Measurements from ENCODE around the gene GDF7. TPM values are rescaled to one million over a fixed set of nuclear protein-coding genes. Genes with fewer than 3 reads are reported as not detected.

Gene GDF7
- total RNA-seq, 3 donors from 2014 or later (not counting 1 experiment from before 2014, with no cell fraction given), result 0.02 to 0.10 (median 0.05) TPM

- Histone ChIP-seq H3K36me3 (ENCODE audit: control insufficient read depth, insufficient read depth, low read length) (no peaks in the 10 kb centered on the region), H3K27ac (ENCODE audit: low read length) (no peak overlapping the region), H3K9me3 (ENCODE audit: control insufficient read depth, insufficient read depth, low read length) (no peaks in the 10 kb centered on the region), H3K4me3 (ENCODE audit: low read length) (no peak overlapping the region), H3K4me1 (ENCODE audit: control insufficient read depth, insufficient read depth, low read length) (no peaks in the 10 kb centered on the region), H3K27me3 (ENCODE audit: control insufficient read depth, insufficient read depth, low read length) (no peaks in the 10 kb centered on the region)
- WGBS (ENCODE audit: insufficient coverage), result 100% methylated on average over 1 of the region's 1 CpG
- peaks cover 13% of the 10 kb centered on the region for H3K36me3 Mint-ChIP-seq
- H3K27me3 Mint-ChIP-seq (ENCODE audit: low read depth in 2 of 2), result no peaks in the 10 kb centered on the region
- TF ChIP-seq, protein P1, sequence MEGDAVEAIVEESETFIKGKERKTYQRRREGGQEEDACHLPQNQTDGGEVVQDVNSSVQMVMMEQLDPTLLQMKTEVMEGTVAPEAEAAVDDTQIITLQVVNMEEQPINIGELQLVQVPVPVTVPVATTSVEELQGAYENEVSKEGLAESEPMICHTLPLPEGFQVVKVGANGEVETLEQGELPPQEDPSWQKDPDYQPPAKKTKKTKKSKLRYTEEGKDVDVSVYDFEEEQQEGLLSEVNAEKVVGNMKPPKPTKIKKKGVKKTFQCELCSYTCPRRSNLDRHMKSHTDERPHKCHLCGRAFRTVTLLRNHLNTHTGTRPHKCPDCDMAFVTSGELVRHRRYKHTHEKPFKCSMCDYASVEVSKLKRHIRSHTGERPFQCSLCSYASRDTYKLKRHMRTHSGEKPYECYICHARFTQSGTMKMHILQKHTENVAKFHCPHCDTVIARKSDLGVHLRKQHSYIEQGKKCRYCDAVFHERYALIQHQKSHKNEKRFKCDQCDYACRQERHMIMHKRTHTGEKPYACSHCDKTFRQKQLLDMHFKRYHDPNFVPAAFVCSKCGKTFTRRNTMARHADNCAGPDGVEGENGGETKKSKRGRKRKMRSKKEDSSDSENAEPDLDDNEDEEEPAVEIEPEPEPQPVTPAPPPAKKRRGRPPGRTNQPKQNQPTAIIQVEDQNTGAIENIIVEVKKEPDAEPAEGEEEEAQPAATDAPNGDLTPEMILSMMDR (IDR thresholded peaks at IDR 0.05), result no peak
- ATAC-seq (no peak), DNase-seq (no peak)
- H3K27ac Mint-ChIP-seq, result no peak overlapping the region
- peaks cover 6 to 11% of the 10 kb centered on the region in 2 donors for H3K9me3 Mint-ChIP-seq
- no peak overlapping the region for H3K4me3 Mint-ChIP-seq
- intact Hi-C loops (cut with micrococcal nuclease), result no loop called here
- peaks cover 15 to 28% of the 10 kb centered on the region in 2 donors for H3K4me1 Mint-ChIP-seq
Measured at GRCh38 chr2:20717641-20718040, 50.7 kb downstream of the GDF7 start.

DNA sequence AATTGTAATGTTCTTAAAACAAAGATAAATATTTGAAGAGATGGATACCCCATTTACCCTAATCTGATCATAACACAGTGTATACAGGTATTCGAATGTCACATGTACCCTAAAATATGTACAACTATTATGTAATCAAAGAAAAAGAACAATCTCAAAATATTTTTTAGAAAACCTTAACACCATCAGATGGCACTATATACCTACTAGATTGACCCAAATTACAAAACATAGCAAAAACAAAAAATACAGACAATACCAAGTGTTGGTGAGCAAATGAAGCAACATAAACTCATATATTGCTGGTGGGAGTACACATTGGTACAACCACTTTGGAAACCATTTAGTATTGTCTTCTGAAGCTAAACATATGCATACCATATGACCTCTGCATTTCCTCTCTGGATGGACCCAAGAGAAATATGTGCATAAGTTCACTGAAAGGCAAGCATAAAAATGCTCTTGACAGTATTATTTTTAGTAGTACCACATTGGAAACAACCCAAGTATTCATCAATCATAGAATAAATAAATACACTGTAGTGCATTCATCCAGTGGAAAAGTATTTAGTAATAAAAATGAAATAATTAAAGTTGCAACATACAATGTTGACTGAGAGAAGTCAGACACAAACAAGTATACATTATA, 55.8 kb downstream of the GDF7 start:
- DNase-seq (no peak), ATAC-seq (no peak)
- Histone ChIP-seq H3K27me3 (ENCODE audit: control insufficient read depth, insufficient read depth, low read length) (no peaks in the 10 kb centered on the region), H3K27ac (ENCODE audit: low read length) (no peak overlapping the region), H3K4me3 (ENCODE audit: low read length) (no peak overlapping the region), H3K36me3 (ENCODE audit: control insufficient read depth, insufficient read depth, low read length) (no peaks in the 10 kb centered on the region), H3K4me1 (ENCODE audit: control insufficient read depth, insufficient read depth, low read length) (no peaks in the 10 kb centered on the region), H3K9me3 (ENCODE audit: control insufficient read depth, insufficient read depth, low read length) (no peaks in the 10 kb centered on the region)
- H3K27ac Mint-ChIP-seq, result no peak overlapping the region
- WGBS (ENCODE audit: insufficient coverage), result no CpG with 5 or more reads among the region's 1 CpG
- no peaks in the 10 kb centered on the region for H3K27me3 Mint-ChIP-seq (ENCODE audit: low read depth in 2 of 2)
- H3K4me3 Mint-ChIP-seq, result no peak overlapping the region
- TF ChIP-seq, protein P1 (IDR thresholded peaks at IDR 0.05), result no peak
- H3K9me3 Mint-ChIP-seq, result peaks cover 6 to 7% of the 10 kb centered on the region in 2 donors
- intact Hi-C loops (cut with micrococcal nuclease), result no loop called here
- H3K36me3 Mint-ChIP-seq, result peaks cover 12% of the 10 kb centered on the region
- peaks cover 0 to 13% of the 10 kb centered on the region in 2 donors for H3K4me1 Mint-ChIP-seq

GRCh38 chr2:20723543-20723942, 56.6 kb downstream of the GDF7 start:
- H3K36me3 ChIP-seq (ENCODE audit: control insufficient read depth, insufficient read depth, low read length), result no peaks in the 10 kb centered on the region
- Mint-ChIP-seq H3K4me1 (peaks cover 4 to 13% of the 10 kb centered on the region in 2 donors), H3K4me3 (no peak overlapping the region), H3K27ac (no peak overlapping the region), H3K36me3 (peaks cover 4% of the 10 kb centered on the region), H3K27me3 (ENCODE audit: low read depth in 2 of 2) (no peaks in the 10 kb centered on the region), H3K9me3 (no peaks in the 10 kb centered on the region)
- H3K4me1 ChIP-seq (ENCODE audit: control insufficient read depth, insufficient read depth, low read length), result no peaks in the 10 kb centered on the region
- H3K27me3 ChIP-seq (ENCODE audit: control insufficient read depth, insufficient read depth, low read length), result no peaks in the 10 kb centered on the region
- intact Hi-C loops (cut with micrococcal nuclease), result no loop called here
- ATAC-seq, result no peak
- no peak overlapping the region for H3K4me3 ChIP-seq (ENCODE audit: low read length)
- H3K9me3 ChIP-seq (ENCODE audit: control insufficient read depth, insufficient read depth, low read length), result no peaks in the 10 kb centered on the region
- no peak for DNase-seq
- TF ChIP-seq, protein P1 (IDR thresholded peaks at IDR 0.05), result no peak
- no peak overlapping the region for H3K27ac ChIP-seq (ENCODE audit: low read length)

DNA sequence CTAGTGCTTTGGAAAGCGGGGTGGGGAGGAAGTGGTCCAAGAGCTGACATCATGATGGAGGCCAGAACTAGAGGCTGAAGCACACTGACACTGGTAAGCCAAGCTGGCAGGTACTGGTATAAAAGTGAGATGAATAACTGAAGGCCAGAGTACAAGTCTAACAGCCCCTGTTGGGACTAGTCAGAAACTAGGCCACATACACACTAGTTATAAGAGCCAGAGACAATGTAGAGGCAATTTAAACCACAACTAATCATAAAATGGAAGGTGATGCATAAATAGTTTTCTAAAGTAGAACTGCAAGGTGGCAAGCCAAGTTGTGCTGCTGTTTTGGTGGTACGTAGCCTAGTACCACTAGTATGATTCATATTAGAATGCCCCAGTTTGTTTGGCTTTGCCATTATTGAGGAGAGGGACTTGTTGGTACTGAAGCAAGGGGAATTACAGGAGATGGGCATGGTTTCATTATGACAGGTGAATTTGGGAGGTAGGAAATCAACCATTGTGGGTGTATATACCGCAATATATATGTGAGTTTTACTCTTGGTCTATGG, 57.6 kb downstream of the GDF7 start:
- no peak overlapping the region for H3K4me3 ChIP-seq (ENCODE audit: low read length)
- DNase-seq (no peak), ATAC-seq (no peak)
- Mint-ChIP-seq H3K4me3 (no peak overlapping the region), H3K4me1 (peaks cover 7 to 13% of the 10 kb centered on the region in 2 donors), H3K27ac (no peak overlapping the region), H3K9me3 (no peaks in the 10 kb centered on the region), H3K27me3 (ENCODE audit: low read depth in 2 of 2) (no peaks in the 10 kb centered on the region), H3K36me3 (no peaks in the 10 kb centered on the region)
- TF ChIP-seq, protein P1 (IDR thresholded peaks at IDR 0.05), result no peak
- intact Hi-C loops (cut with micrococcal nuclease), result no loop called here
- H3K27ac ChIP-seq (ENCODE audit: low read length), result no peak overlapping the region
- H3K9me3 ChIP-seq (ENCODE audit: control insufficient read depth, insufficient read depth, low read length), result no peaks in the 10 kb centered on the region
- 95% methylated on average over 2 of the region's 3 CpGs for WGBS (ENCODE audit: insufficient coverage)
- no peaks in the 10 kb centered on the region for H3K4me1 ChIP-seq (ENCODE audit: control insufficient read depth, insufficient read depth, low read length)
- no peaks in the 10 kb centered on the region for H3K27me3 ChIP-seq (ENCODE audit: control insufficient read depth, insufficient read depth, low read length)
- H3K36me3 ChIP-seq (ENCODE audit: control insufficient read depth, insufficient read depth, low read length), result no peaks in the 10 kb centered on the region

All from natural killer cell (primary cell).